Endothelial cell (in vitro differentiated cells): Measurements from ENCODE around the gene ZNF791. TPM values are rescaled to one million over a fixed set of nuclear protein-coding genes. Genes with fewer than 3 reads are reported as not detected.
"Not testable (repeated sequence)": the region's sequence is repeated elsewhere in the genome, so short reads cannot be mapped to it uniquely, and the experiment has no call there.

Experiments
- DNase-seq: peaks from one replicate; pipeline ENCODE4 v3.0.0; 2021; ENCODE audit warnings: low spot score
- H3K27ac Mint-ChIP-seq: one replicate; pipeline ENCODE4 v1.8.0; 2021; ENCODE audit warnings: mixed read lengths, inconsistent platforms; ENCODE audit not compliant: unreplicated experiment
- H3K27me3 Mint-ChIP-seq: one replicate; pipeline ENCODE4 v1.8.0; 2021; ENCODE audit warnings: mild to moderate bottlenecking, moderate library complexity, mixed read lengths, inconsistent platforms; ENCODE audit not compliant: unreplicated experiment
- H3K36me3 Mint-ChIP-seq: one replicate; pipeline ENCODE4 v1.8.0; 2021; ENCODE audit warnings: mild to moderate bottlenecking, low read depth, mixed read lengths, inconsistent platforms; ENCODE audit not compliant: unreplicated experiment
- H3K4me1 Mint-ChIP-seq: one replicate; pipeline ENCODE4 v1.8.0; 2021; ENCODE audit warnings: mild to moderate bottlenecking, mixed read lengths, inconsistent platforms; ENCODE audit not compliant: unreplicated experiment
- H3K4me3 Mint-ChIP-seq: one replicate; pipeline ENCODE4 v1.8.0; 2021; ENCODE audit warnings: mild to moderate bottlenecking, mixed read lengths, inconsistent platforms; ENCODE audit not compliant: unreplicated experiment
- H3K9me3 Mint-ChIP-seq: one replicate; pipeline ENCODE4 v1.8.0; 2021; ENCODE audit warnings: mixed read lengths, inconsistent platforms; ENCODE audit not compliant: unreplicated experiment
- long read RNA-seq: library from polyadenylated mRNA; unstranded; transcript quantifications from one replicate; pipeline ENCODE4 v2.0.0, GENCODE V29; 2020; ENCODE audit not compliant: unreplicated experiment
- total RNA-seq: library from RNA; stranded (reverse); fragmentation: NEBNext Ultra II Directional; extraction: Animal tissue kit (Norgen Biotek cat#: 25700); gene quantifications from one replicate; pipeline ENCODE4 v1.2.1, GENCODE V29; 2021; ENCODE audit not compliant: unreplicated experiment
- TF ChIP-seq, protein P1 (sequence below): fragments of 200-600 bp; sonication (generic); IDR thresholded peaks from one replicate; pipeline ENCODE4 v1.5.0; 2021; ENCODE audit warnings: antibody characterized with exemption; ENCODE audit not compliant: unreplicated experiment

Gene ZNF791
- 29.3 TPM for total RNA-seq
- long read RNA-seq, full-length matches to known transcripts = 12 of 13 reads
- long read RNA-seq, partial matches to known transcripts = 1 of 13 reads
- long read RNA-seq, other reads (novel, unspliced or antisense) = 0 of 13 reads

DNA sequence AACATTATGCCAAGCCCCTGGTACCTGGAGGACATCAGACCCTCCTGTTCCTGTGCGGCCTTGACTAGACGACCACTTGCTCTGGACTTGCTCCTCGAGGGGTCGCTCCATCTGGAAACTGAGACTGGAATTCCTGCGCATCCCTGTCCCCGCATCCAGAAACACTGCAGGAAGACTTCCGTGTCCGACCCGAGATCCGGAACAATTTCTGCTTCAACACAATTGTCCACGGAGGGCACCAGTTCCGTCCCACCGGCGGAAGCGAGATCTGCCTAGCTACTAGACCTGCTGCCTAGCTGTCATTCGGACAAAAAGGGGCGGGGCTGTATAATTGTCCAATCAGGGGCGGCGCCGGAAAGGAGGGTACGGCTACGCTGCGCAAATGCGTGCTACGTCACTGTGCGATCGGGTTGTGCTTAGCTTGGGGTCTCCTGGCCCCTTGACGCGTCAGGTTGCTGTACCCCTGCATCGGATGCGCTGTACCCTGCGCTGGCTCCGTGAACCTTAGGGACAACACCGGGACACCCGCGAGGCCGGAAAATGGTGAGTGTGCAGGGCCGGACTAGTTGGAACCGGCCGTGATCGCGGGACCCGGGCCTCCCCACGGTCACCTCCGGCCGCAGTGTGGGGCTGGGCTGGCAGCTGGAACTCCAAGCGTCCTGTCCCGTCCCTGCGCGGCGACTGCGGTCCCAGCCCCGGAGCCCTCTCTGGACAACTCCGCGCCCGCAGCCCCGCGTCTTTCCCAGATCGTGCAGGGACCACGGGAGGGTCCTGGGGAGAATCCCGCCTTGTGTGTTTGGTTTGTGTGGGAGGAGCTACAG, at the start of gene ZNF791, which contains the start of gene ZNF490:
ZNF791 (plus strand) TSS at position 381 of the 821 bp plus-strand sequence; CDS start at position 541, 160 bp downstream.
ZNF490 (minus strand) TSS at position 274 of the 821 bp plus-strand sequence; CDS start at position 141, 133 bp downstream.
- DNase-seq = peak; percentile 96
- peaks cover 6% of the 10 kb centered on the region for H3K4me1 Mint-ChIP-seq
- peak within 1 kb of the TSS; percentile 100 for H3K27ac Mint-ChIP-seq
- H3K4me3 Mint-ChIP-seq = peak within 1 kb of the TSS; percentile 100
- peaks cover 13% of the 10 kb centered on the region for H3K27me3 Mint-ChIP-seq
- peaks cover 12% of the 10 kb centered on the region for H3K36me3 Mint-ChIP-seq
- TF ChIP-seq, protein P1, sequence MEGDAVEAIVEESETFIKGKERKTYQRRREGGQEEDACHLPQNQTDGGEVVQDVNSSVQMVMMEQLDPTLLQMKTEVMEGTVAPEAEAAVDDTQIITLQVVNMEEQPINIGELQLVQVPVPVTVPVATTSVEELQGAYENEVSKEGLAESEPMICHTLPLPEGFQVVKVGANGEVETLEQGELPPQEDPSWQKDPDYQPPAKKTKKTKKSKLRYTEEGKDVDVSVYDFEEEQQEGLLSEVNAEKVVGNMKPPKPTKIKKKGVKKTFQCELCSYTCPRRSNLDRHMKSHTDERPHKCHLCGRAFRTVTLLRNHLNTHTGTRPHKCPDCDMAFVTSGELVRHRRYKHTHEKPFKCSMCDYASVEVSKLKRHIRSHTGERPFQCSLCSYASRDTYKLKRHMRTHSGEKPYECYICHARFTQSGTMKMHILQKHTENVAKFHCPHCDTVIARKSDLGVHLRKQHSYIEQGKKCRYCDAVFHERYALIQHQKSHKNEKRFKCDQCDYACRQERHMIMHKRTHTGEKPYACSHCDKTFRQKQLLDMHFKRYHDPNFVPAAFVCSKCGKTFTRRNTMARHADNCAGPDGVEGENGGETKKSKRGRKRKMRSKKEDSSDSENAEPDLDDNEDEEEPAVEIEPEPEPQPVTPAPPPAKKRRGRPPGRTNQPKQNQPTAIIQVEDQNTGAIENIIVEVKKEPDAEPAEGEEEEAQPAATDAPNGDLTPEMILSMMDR = no peak
- H3K9me3 Mint-ChIP-seq = no peaks in the 10 kb centered on the region

DNA sequence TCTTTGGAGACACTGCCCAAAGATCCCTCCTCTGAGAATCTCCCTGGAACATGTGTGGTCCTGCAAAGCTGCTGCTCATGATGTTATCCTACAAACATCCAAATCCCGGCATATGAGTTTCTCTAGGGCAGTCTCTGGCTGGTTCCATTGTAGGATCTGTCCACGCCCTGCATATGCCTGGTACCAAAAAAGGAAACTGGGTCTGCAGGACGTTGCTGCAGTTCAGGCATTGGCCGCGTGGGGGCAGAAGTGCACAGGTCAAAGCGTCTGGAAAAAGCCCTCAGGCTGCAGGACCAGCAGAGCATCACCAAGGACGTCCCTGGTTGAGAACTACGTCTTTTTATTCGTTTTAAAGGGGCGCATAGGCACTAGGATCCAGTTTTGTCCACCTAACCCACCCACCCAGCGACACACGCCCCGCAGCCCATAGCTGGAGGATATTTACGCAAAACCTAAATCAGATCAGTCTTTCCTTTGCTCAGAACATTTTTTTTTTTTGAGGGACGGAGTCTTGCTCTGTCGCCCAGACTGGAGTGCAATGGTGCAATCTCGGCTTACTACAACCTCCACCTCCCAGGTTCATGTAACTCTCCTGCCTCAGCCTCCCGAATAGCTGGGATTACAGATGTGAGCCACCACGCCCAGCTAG, 46.6 kb upstream of the ZNF791 start:
- H3K36me3 Mint-ChIP-seq = peaks cover 3% of the 10 kb centered on the region
- no peak overlapping the region for H3K4me3 Mint-ChIP-seq
- no peaks in the 10 kb centered on the region for H3K4me1 Mint-ChIP-seq
- peaks cover 1% of the 10 kb centered on the region for H3K27me3 Mint-ChIP-seq
- H3K27ac Mint-ChIP-seq = peak overlapping the region; percentile 48
- TF ChIP-seq, protein P1 = peak; percentile 96
- no peaks in the 10 kb centered on the region for H3K9me3 Mint-ChIP-seq
- peak; percentile 96 for DNase-seq

DNA sequence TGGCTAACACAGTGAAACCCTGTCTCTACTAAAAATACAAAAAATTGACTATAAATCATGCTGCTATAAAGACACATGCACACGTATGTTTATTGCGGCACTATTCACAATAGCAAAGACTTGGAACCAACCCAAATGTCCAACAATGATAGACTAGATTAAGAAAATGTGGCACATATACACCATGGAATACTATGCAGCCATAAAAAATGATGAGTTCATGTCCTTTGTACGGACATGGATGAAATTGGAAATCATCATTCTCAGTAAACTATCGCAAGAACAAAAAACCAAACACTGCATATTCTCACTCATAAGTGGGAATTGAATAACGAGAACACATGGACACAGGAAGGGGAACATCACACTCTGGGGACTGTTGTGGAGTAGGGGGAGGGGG, 44.3 kb upstream of the ZNF791 start:
- not testable (repeated sequence) for H3K4me3 Mint-ChIP-seq, H3K4me1 Mint-ChIP-seq, H3K27me3 Mint-ChIP-seq, H3K27ac Mint-ChIP-seq, H3K36me3 Mint-ChIP-seq, DNase-seq, H3K9me3 Mint-ChIP-seq

DNA sequence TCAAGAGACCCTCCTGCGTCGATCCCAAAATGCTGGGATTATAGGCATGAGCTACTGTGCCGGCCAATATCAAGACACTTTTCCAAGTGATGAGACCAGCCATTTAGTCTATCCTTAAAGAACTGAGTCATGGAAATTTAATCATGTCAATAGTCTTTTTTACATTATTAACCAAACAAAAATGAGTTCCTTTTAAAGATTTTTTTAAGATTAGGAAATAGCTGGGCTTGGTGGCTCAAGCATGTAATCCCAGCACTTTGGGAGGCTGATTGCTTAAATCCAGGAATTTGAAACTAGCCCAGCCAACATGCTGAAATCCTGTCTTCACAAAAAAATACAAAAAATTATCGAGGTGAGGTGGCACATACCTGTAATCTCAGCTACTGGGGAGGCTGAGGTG, 42.8 kb upstream of the ZNF791 start:
- peaks cover 4% of the 10 kb centered on the region for H3K4me1 Mint-ChIP-seq
- no peak for DNase-seq
- H3K4me3 Mint-ChIP-seq = no peak overlapping the region
- H3K27me3 Mint-ChIP-seq = peaks cover 9% of the 10 kb centered on the region
- H3K36me3 Mint-ChIP-seq = no peaks in the 10 kb centered on the region
- H3K9me3 Mint-ChIP-seq = no peaks in the 10 kb centered on the region
- H3K27ac Mint-ChIP-seq = no peak overlapping the region
- TF ChIP-seq, protein P1 = no peak

DNA sequence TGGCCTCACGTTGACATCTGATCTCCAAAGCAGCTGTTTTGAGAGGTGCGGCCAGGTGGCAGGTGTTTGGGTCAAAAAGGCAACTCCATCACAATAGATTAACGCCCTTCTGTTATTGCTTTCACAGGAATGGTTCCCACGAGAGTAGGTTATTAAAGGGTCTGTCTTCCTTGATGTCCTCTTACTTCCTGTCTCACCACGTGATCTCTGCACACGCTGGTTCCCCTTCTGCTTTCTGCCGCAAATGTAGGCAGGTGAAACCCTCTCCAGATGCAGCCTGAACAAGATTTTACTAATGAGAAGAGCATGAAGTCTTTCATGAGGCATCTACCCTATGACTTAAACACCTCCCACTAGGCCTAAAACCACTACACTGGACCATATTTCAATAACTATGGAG, 36.7 kb upstream of the ZNF791 start:
- no peak overlapping the region for H3K4me3 Mint-ChIP-seq
- H3K4me1 Mint-ChIP-seq = peaks cover 4% of the 10 kb centered on the region
- no peak for DNase-seq
- TF ChIP-seq, protein P1 = no peak
- peaks cover 9% of the 10 kb centered on the region for H3K27me3 Mint-ChIP-seq
- H3K27ac Mint-ChIP-seq = no peak overlapping the region
- no peaks in the 10 kb centered on the region for H3K9me3 Mint-ChIP-seq
- peaks cover 26% of the 10 kb centered on the region for H3K36me3 Mint-ChIP-seq
